Esophagus muscularis mucosa (tissue), 4 donors: ENCODE data around the gene TMEM120B.

Source experiments
- CTCF ChIP-seq, 3 experiments: fragments of 200-600 bp in 2 of 3; fragments of 450-650 bp in 1 of 3; sonication (generic) in 2 of 3; IDR thresholded peaks; one replicate each; pipeline ENCODE4 v1.5.1; 2017 to 2019; ENCODE audit warnings: antibody characterized with exemption in 3 of 3, mild to moderate bottlenecking in 2 of 3, moderate library complexity in 1 of 3
- EP300 ChIP-seq: sonication (generic); formaldehyde crosslinking; IDR thresholded peaks from one replicate; pipeline ENCODE4 v1.6.1; 2017; ENCODE audit warnings: antibody characterized with exemption
- POLR2A ChIP-seq: fragments of 450-650 bp; IDR thresholded peaks from one replicate; pipeline ENCODE4 v1.6.1; 2017; ENCODE audit warnings: antibody characterized with exemption, moderate library complexity, mild to moderate bottlenecking, low read depth
- POLR2AphosphoS5 ChIP-seq, 2 donors: sonication (generic); formaldehyde crosslinking; IDR thresholded peaks; one replicate each; pipeline ENCODE4 v1.6.1; 2017; ENCODE audit warnings: antibody characterized with exemption in 2 of 2

- TF ChIP-seq POLR2AphosphoS5 (IDR thresholded peaks at IDR 0.05) (no peak), CTCF (IDR thresholded peaks at IDR 0.05) (no peak), EP300 (no peak), POLR2A (no peak)
Observed at GRCh38 chr12:121819212-121819949, 106.8 kb downstream of the TMEM120B start.
